ENCODE data around the gene SUMO2.
A peak's percentile ranks its signal among the peaks of the same experiment; 100 is the strongest.
"Not testable (repeated sequence)": the region's sequence is repeated elsewhere in the genome, so short reads cannot be mapped to it uniquely, and the experiment has no call there.

SUMO2 gene

DNA sequence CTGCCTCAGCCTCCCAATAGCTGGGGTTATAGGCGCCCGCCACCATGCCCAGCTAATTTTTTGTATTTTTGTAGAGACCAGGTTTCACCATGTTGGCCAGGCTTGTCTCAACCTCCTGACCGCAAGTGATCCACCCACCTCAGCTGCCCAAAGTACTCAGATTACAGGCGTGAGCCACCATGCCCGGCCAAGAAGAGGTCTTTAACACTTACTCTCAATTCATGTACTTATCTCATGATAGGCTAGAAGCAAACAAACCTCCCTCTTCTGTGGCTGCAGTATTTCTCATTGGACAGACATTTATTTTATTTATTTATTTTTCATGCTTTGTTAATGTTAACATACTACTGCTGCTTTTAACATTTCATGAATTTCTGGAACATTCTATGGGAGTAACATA is 44.2 kb downstream of the SUMO2 start:
- no peak for DNase-seq

DNA sequence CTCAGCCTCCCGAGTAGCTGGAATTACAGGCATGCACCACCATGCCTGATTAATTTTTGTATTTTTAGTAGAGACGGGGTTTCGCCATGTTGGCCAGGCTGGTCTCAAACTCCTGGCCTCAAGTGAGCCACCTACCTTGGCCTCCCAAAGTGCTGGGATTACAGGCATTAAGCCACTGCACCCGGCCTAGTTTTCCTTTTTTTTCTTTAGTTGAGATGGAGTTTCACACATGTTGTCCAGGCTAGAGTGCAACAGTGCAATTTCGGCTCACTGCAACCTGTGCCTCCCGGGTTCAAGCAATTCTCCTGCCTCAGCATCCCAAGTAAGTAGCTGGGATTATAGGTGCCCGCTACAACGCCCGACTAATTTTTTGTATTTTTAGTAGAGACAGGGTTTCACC is 45.0 kb downstream of the SUMO2 start:
- DNase-seq = not testable (repeated sequence)

DNA sequence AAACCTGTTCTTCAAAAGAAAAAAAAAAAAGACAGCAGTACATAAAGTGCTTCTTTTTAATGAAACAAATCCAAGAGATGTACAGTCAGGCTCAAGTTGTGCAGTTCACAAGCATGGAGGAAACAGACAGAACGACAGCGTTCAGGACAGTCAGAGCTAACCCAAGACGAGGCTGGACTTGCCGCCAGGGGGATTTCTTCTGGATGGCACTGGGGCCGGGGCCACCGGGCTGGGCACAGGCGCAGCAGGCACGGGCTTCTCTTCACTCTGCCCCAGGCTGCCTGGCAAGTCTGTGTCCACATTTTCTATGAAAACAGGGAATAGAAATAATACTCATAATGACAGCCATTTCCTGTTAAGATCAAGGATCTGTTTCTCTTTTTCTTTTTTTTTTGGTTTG is 46.8 kb downstream of the SUMO2 start:
- DNase-seq = no peak

DNA sequence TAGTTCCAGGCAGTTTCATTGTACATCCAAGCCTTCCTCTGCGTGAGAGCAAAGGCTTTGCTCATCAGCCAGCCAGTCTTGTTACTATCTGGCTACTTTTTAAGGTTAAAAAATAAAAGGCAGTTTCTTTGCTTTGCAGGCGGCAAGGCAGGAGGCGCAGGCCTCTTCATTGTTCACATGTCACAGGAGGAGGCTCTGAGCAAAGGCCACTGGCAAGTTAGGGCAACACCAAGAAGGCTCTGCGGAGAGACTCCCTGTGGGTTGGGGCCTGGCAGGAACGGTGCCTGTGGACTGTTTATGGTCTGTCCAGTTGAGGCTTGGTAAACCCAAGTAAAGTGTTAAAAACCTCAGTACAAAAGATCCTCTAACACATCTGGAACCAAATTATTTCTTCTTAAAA is 47.3 kb downstream of the SUMO2 start:
- DNase-seq = no peak

DNA sequence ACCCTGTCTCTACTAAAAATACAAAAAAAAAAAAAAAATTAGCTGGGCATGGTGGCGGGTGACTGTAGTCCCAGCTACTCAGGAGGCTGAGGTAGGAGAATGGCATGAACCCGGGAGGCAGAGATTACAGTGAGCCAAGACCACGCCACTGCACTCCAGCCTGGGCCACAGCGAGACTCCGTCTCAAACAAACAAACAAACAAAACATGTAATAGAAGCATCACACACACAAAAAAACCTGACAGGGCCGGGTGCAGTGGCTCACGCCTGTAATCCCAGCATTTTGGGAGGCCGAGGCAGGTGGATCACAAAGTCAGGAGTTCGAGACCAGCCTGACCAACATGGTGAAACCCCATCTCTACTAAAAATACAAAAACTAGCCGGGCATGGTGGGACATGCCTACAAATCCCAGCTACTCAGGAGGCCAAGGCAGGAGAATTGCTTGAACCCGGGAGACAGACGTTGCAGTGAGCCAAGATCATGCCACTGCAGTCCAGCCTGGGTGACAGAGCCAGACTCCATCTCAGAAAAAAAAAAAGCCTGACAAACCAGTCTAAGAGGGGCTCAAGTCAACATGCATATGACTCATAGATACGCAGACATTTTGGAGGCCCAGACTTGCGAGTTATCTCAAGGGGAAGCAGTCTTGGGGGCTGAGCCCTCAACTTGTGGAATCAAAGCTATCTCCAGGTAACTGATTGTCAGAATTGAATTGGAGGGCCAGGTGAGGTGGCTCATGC is 49.0 kb downstream of the SUMO2 start:
- DNase-seq = not testable (repeated sequence)

DNA sequence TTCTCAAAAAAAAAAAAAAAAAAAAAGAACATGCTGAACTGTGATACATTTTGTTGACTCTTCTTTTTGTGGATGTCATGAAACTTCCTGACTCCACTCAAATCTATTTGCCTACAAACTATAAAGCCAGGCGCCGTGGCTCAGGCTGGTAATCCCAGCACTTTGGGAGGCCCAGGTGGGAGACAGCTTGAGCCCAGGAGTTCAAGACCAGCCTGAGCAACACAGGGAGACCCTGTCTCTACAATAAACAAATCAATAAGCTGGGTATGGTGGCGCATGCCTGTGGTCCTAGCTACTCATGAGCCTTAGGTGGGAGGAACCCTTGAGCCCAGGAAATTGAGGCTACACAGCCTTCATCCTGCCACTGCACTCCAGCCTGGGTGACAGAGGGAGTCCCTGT is 49.8 kb downstream of the SUMO2 start:
- DNase-seq = no peak

DNA sequence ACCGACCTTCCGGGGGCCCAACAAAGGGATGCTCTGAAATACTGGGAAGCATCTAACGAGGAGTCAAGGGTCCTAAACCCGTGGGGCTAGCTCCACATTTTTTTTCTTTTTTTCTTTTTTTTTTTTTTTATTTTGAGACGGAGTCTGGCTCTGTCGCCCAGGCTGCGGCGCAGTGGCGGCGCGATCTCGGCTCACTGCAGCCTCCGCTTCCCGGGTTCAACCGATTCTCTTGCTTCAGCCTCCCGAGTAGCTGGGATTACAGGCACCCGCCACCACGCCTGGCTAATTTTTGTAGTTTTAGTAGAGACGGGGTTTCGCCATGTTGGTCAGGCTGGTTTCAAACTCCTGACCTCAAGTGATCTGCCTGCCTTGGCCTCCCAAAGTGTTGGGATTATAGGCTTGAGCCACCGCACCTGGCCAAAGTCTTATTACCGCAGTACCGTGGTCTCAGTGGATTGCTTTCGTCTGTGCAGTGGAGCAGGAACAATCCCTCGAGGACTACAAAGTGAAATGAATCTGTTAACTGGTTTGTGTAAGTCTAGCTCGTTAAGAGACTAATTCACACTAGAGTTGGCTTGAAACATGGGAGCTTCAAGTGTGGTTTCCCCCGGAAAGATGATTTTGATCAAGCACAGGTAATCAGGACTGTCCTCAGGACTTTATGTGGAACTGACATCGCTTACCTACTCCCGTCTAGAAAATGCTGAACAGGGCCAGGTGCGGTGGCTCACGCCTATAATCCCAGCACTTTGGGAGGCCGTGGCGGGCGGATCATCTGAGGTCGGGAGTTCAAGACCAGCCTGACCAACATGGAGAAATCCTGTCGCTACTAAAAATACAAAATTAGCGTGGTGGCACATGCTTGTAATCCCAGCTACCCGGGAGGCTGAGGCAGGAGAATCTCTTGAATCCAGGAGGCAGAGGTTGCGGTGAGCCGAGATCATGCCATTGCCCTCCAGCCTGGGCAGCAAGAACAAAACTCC is 50.5 kb downstream of the SUMO2 start:
- DNase-seq = not testable (repeated sequence)

DNA sequence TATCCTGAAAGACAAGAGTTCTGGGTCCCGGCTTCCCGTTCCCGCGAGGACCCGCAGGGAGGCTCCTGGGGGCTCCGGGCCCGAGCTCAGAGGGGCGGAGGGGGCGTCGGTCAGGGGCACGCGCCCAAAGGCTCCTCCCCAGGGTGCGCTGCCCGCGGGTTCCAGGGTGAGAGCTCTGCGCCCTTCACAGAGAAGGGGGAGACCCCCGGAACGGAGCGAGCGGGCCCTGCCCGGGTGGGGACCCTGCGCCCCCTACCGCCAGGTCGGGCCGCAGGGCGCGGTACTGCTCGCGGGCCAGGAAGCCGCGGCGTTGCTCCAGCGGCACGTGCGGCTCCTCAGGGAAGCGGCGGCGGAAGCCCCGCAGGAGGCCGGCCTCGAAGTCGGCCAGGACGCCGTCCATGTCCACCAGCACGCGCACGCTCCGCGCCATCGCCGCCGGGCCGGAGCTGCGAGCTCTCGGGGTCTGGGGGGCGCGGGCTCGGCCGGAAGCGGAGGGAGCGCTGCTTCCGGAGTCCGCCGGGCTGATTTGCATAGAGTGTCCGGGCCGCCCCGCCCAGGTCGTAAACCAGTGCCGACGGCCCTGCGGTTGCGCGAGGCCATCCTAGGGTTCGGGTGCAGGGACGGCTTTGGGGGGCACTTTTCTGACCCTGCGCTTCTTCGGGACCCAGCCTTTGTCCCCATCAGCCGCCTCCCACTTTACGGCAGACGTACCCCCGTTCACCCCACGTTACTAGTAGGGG is 51.3 kb downstream of the SUMO2 start, which contains the start of gene NT5C:
NT5C (minus strand) TSS at position 465 of the 740 bp plus-strand sequence; CDS start at position 430, 35 bp downstream.
- DNase-seq = peak; percentile 95

DNA sequence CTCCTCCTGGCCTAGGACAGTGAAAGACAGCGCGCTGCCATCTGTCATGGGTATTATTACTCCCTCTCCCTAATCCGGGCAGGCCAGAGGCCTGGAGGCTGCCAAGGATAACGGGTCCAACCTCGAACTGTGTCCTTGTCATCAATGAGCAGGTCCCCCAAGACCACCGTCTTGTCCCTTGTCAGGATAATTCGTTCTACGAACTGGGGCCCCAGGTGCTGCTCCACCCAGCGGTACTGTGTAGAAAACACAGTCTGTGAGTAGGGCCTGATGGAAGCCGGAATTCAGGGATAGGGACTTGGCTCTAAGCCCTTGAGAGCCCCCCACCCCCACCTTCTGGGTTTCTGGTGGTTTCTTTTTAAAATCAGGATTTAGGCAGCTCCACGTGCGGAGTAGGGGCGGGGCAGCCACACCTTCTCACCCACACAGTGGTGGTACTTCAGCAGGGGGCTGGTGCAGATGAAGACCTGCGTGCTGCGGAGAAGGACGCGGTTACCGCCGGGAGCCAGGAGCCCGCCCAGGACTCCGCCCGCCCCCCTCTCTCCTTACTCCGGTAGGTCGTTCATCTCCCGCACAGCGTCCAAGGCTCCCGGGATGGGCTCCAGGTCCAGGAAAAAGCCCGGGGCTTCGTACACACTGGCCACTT is 52.0 kb downstream of the SUMO2 start:
- peak; percentile 86 for DNase-seq

DNA sequence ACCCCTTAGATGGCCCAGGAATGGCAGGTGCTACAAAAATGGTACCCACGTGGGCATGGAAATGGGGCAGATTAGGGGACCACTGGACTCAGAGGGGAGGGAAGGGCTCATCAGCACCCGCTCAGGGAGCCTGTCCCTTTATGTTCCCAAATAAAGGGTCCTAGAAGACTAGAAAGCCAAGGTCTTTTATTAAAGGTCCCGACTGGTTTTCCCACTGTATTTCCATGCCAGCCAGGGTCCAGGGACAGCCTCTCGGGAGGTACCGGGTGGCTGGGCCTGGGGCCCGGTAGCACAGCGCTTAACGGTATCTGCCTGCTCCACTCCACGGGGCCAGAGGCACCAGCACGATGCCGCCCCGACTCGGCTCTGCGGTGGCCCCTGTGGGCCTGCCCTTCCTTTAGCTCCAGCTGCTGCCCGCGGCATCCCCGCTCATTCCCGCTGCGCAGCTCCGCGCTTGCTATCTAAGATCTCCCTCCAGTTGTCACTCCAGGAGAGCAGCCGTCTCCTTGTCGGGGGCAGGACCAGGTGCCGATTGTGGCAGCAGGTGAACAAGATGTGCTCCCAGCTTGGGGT is 52.6 kb downstream of the SUMO2 start:
- DNase-seq = no peak

DNA sequence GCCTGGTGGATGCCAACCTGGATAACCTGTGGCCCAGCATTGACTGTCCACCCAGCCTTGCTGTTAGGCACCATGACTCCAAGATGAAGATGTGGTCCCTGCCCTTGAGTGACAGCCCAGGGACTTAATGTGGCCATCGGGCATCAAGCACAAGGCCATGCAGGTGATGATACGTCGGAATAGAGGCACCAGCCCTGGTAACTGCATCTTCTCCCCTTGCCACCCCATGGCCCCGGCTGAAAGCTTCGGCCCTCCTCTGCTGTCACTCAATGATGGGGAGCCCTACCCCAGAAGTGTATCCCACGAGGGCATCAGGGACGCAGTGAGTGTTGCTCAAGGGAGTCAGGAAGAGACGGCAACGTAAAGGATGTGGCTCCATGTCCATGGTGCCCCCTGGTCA is 53.2 kb downstream of the SUMO2 start:
- no peak for DNase-seq

DNA sequence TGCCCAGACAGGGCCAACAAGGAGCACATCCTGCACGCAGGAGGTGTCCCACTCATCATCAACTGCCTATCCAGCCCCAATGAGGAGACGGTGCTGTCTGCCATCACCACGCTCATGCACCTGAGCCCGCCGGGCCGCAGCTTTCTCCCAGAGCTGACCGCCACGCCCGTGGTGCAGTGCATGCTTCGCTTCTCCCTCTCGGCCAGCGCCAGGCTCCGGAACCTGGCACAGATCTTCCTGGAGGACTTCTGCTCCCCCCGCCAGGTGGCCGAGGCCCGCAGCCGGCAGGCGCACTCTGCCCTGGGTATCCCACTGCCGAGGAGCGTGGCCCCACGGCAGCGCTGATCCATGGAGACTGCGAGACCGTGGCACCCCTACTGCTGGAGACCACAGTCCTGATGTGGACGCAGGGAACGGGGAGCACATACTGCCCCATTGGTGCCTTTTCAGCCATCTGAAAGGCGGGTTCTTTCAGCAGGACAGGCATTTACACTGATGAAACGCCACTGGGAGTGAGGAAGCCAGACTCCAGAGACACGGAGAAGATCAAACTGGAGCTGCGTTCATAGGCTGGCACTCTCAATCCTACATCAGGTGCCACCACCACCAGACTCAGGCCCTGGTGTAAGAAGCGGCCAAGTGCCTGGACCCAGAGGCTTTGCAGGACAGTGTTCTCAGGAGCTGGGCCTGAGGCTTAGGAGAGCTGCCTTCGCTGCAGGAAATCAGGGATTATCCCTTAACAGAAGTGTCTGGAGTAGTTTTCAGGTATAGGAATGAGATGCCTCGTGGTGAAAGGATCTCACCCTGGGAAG is 53.9 kb downstream of the SUMO2 start:
- no peak for DNase-seq

DNA sequence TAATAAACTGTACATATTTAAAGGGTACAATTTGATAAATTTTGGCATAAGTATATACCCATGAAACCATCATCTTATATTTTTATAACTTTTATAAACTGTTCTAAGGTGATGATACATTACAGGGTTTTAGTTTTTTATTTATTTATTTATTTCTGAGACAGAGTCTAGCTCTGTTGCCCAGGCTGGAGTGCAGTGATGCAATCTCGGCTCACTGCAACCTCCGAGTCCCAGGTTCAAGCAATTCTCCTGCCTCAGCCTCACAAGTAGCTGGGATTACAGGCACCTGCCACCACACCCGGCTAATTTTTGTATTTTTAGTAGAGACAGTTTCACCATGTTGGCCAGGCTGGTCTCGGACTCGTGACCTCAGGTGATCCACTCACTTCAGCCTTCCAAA is 54.8 kb downstream of the SUMO2 start:
- not testable (repeated sequence) for DNase-seq

DNA sequence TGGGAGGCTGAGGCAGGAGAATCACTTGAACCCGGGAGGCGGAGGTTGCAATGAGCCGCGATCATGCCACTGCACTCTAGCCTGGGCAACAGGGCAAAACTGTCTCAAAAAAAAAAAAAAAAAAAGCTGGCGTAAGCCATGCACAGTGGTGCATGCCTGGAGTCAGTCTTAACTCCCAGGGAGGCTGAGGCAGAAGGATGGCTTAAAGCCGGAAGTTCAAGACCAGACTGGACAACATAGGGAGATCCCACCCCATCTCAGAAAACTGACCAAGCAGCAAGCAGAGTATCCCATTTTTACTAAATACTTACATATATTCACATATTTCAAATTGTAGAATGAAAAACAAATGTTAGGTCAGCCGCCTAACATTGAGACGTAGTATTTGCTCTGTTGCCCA is 55.8 kb downstream of the SUMO2 start:
- no peak for DNase-seq

DNA sequence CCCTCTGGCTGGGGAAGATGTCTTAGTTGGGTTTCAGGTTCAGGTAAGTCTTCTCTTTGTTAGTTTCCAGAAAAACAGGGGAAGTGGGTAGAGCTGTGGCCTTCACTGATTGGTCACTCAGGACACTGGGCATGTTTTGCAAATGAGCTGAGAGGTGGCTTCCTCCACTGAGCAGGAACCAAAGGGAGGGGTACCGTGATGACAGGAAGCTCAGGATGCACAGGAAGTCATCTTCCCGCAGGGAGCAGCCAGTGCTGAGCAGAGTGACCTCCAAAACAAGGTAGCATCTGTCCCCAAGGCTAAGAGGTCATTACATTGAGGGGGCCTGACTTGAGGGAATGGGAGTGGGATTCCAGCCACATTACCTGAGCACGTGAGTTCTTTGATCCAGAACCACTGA is 56.8 kb downstream of the SUMO2 start:
- DNase-seq = no peak

DNA sequence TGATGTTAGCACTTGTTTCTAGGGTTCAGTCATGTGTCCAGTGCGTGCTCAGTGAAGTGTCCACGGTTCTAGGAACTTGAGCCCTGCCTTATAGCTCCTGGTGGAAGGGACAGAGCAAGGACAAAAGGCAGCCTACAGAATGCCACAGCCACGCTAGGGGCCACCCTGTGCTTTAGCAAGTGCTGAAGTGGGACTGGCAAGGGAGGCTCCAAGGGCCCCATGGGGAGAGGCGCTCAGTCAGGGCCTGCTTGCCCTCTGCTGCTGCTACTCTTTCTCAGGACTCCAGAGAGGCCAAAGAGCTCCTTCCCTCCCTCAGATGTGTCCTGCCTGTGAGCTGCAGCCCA is 58.0 kb downstream of the SUMO2 start:
- no peak for DNase-seq

DNA sequence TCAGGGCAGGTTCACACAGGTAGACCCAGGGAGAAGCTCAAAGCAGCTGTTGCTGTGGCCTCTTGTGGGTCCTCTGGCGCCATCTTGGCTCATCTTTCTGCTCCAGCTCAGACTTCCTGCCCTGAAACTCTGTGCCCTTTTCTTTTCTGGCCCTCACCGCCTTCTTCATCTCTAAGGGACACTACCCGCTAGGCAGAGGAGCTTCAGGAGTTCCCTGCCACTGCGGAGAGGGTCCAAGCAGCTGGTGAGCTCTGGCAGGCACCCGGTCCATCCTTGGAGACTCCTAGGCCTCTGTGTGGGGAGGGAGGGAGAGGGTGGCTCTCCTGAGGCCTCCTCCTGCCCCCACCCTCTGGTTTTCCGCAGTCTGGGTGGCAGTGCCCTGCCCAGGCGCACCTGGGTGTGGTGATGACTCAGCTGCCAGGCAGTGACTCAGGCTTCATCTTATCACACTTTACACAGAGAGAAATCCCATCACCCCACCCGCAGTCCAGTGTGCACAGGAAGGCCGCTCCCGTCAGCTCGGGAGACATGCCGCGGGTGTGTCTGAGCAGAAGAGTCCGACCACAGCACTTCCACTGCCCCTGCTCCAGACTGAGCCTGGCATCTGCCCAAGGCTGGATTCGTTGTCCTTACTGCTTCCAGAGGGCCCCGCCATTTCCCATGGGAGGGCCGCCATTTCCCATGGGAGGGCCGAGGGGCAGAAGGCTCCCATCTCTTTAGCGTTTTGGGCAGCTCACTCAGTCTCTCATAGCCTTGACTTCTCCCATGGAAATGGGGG is 58.5 kb downstream of the SUMO2 start:
- DNase-seq = no peak

DNA sequence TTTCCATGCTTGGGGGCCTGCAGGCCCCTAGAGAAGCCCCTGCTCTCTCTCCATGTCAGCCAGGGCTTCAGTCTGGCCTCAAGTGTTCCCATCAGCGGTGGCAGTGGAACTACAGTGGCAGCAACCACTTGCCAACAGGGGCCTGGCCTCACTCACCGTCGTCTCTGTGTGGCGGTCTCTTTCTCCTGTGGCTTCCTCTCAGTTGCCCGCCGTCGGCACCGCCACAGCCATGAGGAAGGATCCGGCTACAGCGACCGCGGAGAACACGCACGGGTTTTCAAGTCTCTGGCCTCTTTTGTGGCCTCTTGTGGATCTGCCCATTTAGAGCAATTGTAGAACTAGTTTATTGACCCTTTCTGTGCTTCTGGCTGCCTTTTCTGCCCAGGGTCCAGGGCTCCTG is 64.5 kb downstream of the SUMO2 start:
- no peak for DNase-seq

DNA sequence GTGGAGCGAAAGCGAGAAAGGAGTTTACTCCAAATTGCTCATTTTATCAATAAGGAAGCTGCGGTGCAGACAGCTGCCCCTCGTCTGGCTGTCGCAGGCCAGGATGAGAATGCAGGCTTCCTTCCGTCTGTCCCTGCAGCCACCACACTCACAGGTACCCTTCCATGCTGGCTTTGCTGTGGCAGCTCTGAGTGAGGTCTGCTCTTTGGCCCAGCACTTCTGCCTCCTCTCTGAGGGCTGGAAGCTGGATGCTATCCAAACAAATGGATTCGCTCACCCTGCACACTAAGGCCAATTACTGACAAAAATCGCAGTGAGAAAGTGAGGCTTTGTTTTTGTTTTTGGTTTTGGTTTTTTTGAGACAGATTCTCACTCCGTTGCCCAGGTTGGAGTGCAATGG is 66.0 kb downstream of the SUMO2 start:
- no peak for DNase-seq

All from retina (tissue), 1 donor.